Naive B cell (primary cell): ENCODE data around the gene TRIM52. TPM values are rescaled to one million over a fixed set of nuclear protein-coding genes. Genes with fewer than 3 reads are reported as not detected.

Source experiments
- ATAC-seq, 2 donors: fragments of 150-1000 bp; cut with Tn5 transposase; 2 replicates each; pipeline ENCODE4 v1.10.0; 2021; ENCODE audit warnings: low read depth in 2 of 2, mild to moderate bottlenecking in 2 of 2, moderate library complexity in 2 of 2
- DNase-seq: peaks from one replicate; pipeline ENCODE4 v3.0.0; 2022
- H3K27ac Mint-ChIP-seq, 6 donors: one replicate each; pipeline ENCODE4 v1.8.0; 2020 to 2022; ENCODE audit warnings: mild to moderate bottlenecking in 6 of 6, mixed read lengths in 6 of 6, moderate library complexity in 5 of 6, inconsistent platforms in 2 of 6
- H3K27me3 Mint-ChIP-seq, 3 donors: one replicate each; pipeline ENCODE4 v1.8.0; 2021 to 2022; ENCODE audit warnings: mixed read lengths in 3 of 3, mild to moderate bottlenecking in 1 of 3
- H3K36me3 Mint-ChIP-seq, 2 donors: one replicate each; pipeline ENCODE4 v1.8.0; 2020 to 2022; ENCODE audit warnings: mixed read lengths in 2 of 2, inconsistent platforms in 1 of 2, mild to moderate bottlenecking in 1 of 2
- H3K4me1 Mint-ChIP-seq, 3 donors: one replicate each; pipeline ENCODE4 v1.8.0; 2020 to 2022; ENCODE audit warnings: mixed read lengths in 3 of 3, inconsistent platforms in 1 of 3, mild to moderate bottlenecking in 1 of 3, moderate library complexity in 1 of 3
- H3K4me3 Mint-ChIP-seq, 8 donors: one replicate each; pipeline ENCODE4 v1.8.0; 2020 to 2022; ENCODE audit warnings: mild to moderate bottlenecking in 8 of 8, mixed read lengths in 8 of 8, moderate library complexity in 8 of 8, inconsistent platforms in 2 of 8
- H3K9me3 Mint-ChIP-seq, 7 donors: one replicate each; pipeline ENCODE4 v1.8.0; 2020 to 2022; ENCODE audit warnings: mixed read lengths in 7 of 7, mild to moderate bottlenecking in 5 of 7, inconsistent platforms in 2 of 7, moderate library complexity in 1 of 7
- polyA plus RNA-seq, 6 donors: library from polyadenylated mRNA; unstranded; fragments of 300-500 nt; fragmentation: Illumina TruSeq; gene quantifications; one replicate each; pipeline ENCODE4 v1.2.3, GENCODE V29; 2021; ENCODE audit warnings: low read depth in 6 of 6

TRIM52 gene
- polyA plus RNA-seq, 6 donors from 2014 or later: 6.4 to 35.1 (median 27.7) TPM

DNA sequence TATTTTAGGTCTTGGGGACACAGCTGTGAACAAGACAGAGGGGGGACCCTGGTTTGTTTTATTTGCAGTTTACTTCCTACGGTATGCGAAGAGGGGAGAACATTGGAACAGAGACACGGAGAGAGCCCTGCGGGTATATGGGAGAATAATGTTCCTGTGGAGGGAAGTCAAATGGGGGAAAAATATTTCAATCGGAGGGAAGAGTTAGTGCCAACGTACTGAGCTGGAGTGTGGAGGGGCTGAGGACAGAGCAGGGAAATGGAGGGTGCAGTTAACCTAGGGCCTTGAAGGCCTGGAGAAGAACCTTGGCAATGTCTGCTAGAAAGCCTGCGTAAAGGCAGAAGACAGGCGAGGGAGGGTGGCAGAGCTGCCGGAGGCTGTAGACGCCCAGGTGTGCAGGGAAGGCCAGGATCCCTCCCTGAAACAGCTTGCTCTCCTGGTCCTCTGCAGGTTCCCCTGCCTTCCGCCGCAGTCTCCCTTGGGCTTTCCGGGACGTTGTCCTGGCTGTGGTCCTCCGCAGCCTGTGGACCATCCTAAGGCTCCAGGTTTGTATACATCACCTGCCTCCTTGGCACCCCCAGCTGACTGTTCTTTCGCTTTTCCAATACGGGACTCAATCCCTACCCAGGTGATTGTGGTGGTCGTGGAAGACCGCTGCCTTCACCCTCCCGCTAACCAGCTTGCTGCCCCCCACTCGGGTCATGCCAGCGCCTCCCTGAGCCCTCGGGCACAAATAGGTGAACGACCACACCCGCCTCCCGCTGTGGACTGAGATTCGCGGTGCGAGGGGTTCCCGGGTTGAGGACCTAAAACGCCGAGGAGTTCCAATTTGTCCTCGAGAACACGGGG lies 15.3 kb downstream of the TRIM52 start:
- peaks cover 0 to 6% of the 10 kb centered on the region in 2 donors for H3K36me3 Mint-ChIP-seq
- peak overlapping the region; percentile 95 to 98 (median 98) for H3K27ac Mint-ChIP-seq
- DNase-seq (no peak), ATAC-seq (no peak)
- H3K4me3 Mint-ChIP-seq: peak overlapping the region; percentile 95 to 99 (median 97)
- H3K9me3 Mint-ChIP-seq: no peaks in the 10 kb centered on the region
- peaks cover 60 to 88% (median 73%) of the 10 kb centered on the region in 3 donors for H3K4me1 Mint-ChIP-seq
- no peaks in the 10 kb centered on the region for H3K27me3 Mint-ChIP-seq

DNA sequence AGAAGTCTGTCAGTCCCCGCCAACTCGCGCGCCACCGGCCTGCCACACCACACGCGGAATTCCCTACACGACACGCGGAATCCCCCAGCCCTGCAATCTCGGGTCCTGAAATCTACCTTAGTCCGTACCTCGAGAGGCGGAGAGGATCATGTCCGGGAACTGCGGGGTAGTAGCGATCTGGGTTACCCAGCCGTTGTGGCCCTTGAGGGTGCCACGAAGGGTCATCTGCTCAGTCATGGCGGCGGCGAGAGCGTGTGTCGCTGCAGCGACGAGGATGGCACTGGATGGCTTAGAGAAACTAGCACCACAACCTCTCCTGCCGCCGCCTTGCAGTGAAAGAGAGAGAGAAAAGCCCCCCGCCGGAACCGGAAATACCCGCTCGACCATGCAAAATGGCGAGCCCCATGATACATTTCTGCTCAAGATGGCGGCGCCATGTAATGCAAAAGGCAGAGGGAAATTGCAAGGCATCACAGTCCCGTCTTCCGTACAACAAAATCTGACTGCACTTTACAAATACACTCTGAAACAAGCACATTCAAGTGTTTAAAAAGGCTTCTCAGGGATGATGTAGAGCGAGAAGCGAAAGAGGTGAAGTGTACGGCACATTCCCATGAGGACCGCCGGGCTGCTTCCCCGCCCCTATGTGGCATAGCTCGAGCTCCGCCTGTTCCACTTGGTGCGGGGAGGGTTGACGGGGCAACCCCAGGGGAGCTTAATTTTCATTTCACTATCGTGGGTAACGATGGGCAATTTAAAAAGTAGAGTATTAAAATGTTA lies 17.2 kb downstream of the TRIM52 start, which contains the start of gene RACK1:
RACK1 (minus strand) TSS at position 343 of the 780 bp plus-strand sequence; CDS start at position 237, 106 bp downstream.
- DNase-seq: peak; percentile 89
- Mint-ChIP-seq H3K4me3 (peak within 1 kb of the TSS; percentile 96 to 99 (median 98)), H3K27me3 (no peaks in the 10 kb centered on the region), H3K27ac (peak within 1 kb of the TSS; percentile 96 to 98 (median 98)), H3K9me3 (no peaks in the 10 kb centered on the region), H3K4me1 (peaks cover 52 to 82% (median 65%) of the 10 kb centered on the region in 3 donors), H3K36me3 (peaks cover 8 to 13% of the 10 kb centered on the region in 2 donors)
- peak; percentile 77 to 79 for ATAC-seq

DNA sequence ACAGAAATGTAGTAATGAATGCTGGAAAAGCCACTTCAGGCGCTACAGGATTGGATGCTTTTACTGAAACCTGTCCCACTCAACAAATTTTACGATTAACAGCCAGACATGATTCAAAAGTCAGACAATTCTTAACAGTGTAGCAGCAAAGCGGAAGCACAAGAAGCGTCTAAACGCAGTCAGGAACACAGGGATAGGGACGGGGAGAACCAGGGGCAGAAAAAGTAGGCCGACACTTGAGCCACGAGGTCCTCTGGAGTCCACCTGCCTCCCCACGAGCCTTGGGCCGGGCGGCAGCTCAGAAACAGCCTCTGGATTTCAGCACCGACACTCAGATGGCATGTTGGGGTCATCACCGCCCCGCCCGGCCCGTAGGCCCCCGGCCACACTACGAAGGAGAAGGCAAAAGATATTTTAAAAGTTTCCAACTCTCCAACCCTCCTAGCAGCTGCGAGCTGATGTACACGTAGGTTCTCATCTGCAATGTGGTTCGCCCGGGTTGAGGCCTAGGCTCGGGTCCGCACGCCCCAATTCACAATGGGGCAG lies 17.9 kb downstream of the TRIM52 start:
- ATAC-seq (peak in 1 of 2 donors; percentile 23), DNase-seq (peak; percentile 18)
- Mint-ChIP-seq H3K27ac (peak overlapping the region; percentile 96 to 98 (median 98)), H3K9me3 (no peaks in the 10 kb centered on the region), H3K4me3 (peak overlapping the region; percentile 96 to 99 (median 97)), H3K27me3 (no peaks in the 10 kb centered on the region), H3K4me1 (peaks cover 52 to 75% (median 65%) of the 10 kb centered on the region in 3 donors), H3K36me3 (peaks cover 14 to 18% of the 10 kb centered on the region in 2 donors)

DNA sequence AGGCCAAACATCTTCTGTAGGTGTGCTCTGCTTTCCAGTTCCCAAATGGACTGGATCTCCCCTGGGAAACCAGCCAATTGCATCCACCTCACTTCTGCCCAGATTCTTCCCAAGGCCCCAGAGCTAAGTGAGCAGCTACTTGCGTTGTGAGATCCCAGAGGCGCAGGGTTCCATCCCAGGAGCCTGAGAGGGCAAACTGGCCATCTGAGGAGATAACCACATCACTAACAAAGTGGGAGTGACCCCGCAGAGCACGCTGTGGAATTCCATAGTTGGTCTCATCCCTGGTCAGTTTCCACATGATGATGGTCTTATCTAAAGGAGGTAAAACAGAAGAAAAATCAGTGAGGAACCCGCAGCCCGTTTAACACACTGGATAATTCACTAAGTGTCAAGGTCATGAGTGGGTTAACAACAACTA lies 18.9 kb downstream of the TRIM52 start:
- H3K4me3 Mint-ChIP-seq: peak overlapping the region; percentile 74 to 99 (median 97)
- H3K27ac Mint-ChIP-seq: peak overlapping the region; percentile 96 to 98 (median 98)
- no peak for DNase-seq
- no peak for ATAC-seq
- peaks cover 21 to 22% of the 10 kb centered on the region in 2 donors for H3K36me3 Mint-ChIP-seq
- peaks cover 48 to 65% (median 58%) of the 10 kb centered on the region in 3 donors for H3K4me1 Mint-ChIP-seq
- no peaks in the 10 kb centered on the region for H3K9me3 Mint-ChIP-seq
- H3K27me3 Mint-ChIP-seq: no peaks in the 10 kb centered on the region

DNA sequence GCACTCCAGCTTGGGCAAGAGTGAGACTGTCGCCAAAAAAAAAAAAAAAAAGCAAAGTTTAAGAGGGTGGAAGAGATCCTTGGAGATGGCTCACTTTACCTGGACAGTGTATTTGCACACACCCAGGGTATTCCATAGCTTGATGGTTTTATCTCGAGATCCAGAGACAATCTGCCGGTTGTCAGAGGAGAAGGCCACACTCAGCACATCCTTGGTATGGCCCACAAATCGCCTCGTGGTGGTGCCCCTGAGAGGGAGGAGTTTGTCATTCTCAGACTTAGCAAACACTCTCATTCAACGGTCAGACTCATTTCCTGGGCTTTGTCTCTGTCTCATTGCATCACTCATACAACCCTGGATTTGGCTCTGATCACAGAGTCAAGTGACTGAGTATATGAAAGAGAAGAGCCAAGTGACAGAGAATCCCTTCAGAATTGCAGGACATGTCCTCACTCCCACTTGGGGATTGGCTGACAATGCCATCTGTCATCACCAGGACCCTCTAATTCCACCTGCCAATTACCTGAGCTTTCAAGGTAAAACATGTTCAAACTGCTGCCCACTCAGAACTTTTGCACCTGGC lies 19.5 kb downstream of the TRIM52 start:
- Mint-ChIP-seq H3K4me1 (peaks cover 46 to 64% (median 53%) of the 10 kb centered on the region in 3 donors), H3K9me3 (no peaks in the 10 kb centered on the region), H3K4me3 (peak overlapping the region; percentile 9 to 98 (median 97)), H3K36me3 (peaks cover 21 to 22% of the 10 kb centered on the region in 2 donors), H3K27ac (peak overlapping the region in 5 of 6 donors; percentile 70 to 98 (median 98)), H3K27me3 (no peaks in the 10 kb centered on the region)
- ATAC-seq (no peak), DNase-seq (no peak)

DNA sequence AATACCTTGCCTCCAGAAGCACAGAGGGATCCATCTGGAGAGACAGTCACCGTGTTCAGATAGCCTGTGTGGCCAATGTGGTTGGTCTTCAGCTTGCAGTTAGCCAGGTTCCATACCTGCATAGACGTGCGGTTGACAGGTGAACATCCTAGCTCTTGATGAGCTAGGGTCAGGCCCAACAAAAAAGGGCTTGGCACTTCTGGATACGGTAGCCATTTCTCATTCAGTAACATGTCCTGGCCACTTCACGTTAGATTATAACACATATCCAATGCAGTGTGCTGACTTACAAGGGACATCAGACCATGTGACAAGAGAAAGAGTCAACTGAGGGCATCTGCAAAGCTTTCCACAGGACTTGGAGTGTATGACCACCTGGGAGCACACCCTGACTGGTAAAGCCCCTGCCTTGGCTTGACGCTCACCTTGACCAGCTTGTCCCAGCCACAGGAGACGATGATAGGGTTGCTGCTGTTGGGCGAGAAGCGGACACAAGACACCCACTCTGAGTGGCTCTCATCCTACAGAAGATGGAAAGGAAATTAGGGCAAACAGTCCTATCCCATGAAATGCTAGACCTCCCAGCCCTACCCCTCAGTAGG lies 21.8 kb downstream of the TRIM52 start:
- H3K4me1 Mint-ChIP-seq: peaks cover 27 to 46% (median 41%) of the 10 kb centered on the region in 3 donors
- no peak for DNase-seq
- no peaks in the 10 kb centered on the region for H3K27me3 Mint-ChIP-seq
- H3K9me3 Mint-ChIP-seq: no peaks in the 10 kb centered on the region
- peak overlapping the region in 4 of 6 donors; percentile 23 to 58 (median 54) for H3K27ac Mint-ChIP-seq
- no peak for ATAC-seq
- H3K4me3 Mint-ChIP-seq: peak overlapping the region in 3 of 8 donors; percentile 56 to 71 (median 64)
- peaks cover 21 to 22% of the 10 kb centered on the region in 2 donors for H3K36me3 Mint-ChIP-seq

DNA sequence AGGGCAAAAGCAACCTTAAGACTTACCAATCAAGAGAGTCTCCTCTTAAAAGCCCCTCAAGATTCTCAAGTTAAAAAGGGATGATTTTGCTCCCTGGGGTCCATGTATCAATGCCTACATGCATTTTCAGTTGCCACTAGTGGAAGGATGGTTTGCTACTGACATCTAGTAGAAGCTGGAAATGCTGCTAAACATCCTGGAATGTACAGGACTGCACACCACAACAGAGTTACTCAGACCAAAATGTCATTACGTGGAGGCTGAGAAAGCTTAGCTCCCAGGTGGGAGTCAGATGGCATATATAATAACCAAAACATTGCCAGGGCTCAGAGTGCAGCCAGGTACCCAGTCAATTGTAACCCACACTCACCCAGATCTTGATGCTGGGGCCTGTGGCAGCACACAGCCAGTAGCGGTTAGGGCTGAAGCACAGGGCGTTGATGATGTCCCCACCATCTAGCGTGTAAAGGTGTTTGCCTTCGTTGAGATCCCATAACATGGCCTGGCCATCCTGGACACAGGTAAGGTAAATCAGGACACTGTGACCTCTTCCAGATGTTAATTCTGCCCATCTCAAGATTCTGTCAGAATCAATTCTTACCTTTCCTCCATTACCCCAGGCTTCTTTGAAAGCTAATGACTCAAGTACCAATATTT lies 23.1 kb downstream of the TRIM52 start:
- peaks cover 19 to 22% of the 10 kb centered on the region in 2 donors for H3K36me3 Mint-ChIP-seq
- ATAC-seq (no peak), DNase-seq (no peak)
- H3K27me3 Mint-ChIP-seq: no peaks in the 10 kb centered on the region
- H3K4me1 Mint-ChIP-seq: peaks cover 24 to 37% (median 34%) of the 10 kb centered on the region in 3 donors
- H3K9me3 Mint-ChIP-seq: no peaks in the 10 kb centered on the region
- peak overlapping the region in 2 of 6 donors; percentile 29 to 76 for H3K27ac Mint-ChIP-seq
- peak overlapping the region in 1 of 8 donors; percentile 23 for H3K4me3 Mint-ChIP-seq

DNA sequence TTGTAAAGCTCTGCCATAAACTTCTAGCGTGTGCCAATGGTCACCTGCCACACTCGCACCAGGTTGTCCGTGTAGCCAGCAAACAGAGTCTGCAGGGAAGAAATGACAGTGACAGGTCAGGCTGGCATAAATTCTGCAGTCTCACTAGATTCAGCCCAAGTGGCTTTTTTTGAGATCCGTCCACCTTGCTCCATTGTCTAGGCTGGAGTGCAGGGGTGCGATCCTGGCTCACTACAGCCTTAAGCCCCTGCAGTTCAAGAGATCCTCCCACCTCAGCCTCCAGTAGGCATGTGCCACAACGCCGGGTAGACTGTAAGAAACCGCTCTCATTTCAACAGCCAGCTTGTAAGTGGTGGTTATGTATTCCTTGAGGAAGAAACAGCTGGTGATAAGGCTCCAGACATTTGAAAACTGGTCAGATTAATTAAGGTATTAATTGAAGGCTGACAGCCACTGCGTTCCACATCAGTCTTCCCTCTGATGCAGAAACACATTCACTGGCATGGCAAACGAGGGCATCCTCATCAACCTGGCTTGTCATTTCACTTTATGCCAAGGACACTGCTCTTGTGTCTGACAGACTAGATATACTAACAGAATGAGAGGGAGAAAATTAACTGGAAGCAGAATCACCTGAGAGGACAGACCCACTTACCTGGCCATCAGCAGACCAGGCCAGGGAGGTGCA lies 23.8 kb downstream of the TRIM52 start:
- H3K27ac Mint-ChIP-seq: peak overlapping the region in 2 of 6 donors; percentile 29 to 54
- peaks cover 20 to 32% (median 26%) of the 10 kb centered on the region in 3 donors for H3K4me1 Mint-ChIP-seq
- DNase-seq (no peak), ATAC-seq (no peak)
- no peaks in the 10 kb centered on the region for H3K27me3 Mint-ChIP-seq
- peaks cover 15 to 22% of the 10 kb centered on the region in 2 donors for H3K36me3 Mint-ChIP-seq
- H3K9me3 Mint-ChIP-seq: no peaks in the 10 kb centered on the region
- H3K4me3 Mint-ChIP-seq: no peak overlapping the region

DNA sequence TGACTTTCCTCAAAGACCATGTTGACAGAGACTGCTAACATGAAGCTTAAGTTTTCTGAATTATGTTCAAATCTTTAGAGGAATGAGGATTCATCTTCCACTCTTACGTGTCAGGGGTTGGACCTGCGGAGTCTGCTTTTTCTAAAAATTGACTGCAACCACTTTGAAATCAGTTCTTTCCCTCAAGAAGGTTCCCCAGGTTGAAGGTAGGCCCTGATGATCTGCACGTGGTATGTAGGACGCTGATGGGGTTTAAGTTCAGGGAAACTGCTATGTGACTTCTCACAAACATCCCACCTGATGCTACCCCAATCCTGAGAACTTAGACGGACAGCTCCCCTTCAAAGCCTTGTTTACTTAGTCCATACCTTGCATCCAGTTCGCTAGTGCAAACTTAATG lies 24.5 kb downstream of the TRIM52 start:
- DNase-seq: no peak
- Mint-ChIP-seq H3K4me1 (peaks cover 14 to 29% (median 20%) of the 10 kb centered on the region in 3 donors), H3K27ac (peak overlapping the region in 1 of 6 donors; percentile 25), H3K27me3 (no peaks in the 10 kb centered on the region), H3K9me3 (no peaks in the 10 kb centered on the region), H3K36me3 (peaks cover 15 to 22% of the 10 kb centered on the region in 2 donors), H3K4me3 (no peak overlapping the region)
- no peak for ATAC-seq

DNA sequence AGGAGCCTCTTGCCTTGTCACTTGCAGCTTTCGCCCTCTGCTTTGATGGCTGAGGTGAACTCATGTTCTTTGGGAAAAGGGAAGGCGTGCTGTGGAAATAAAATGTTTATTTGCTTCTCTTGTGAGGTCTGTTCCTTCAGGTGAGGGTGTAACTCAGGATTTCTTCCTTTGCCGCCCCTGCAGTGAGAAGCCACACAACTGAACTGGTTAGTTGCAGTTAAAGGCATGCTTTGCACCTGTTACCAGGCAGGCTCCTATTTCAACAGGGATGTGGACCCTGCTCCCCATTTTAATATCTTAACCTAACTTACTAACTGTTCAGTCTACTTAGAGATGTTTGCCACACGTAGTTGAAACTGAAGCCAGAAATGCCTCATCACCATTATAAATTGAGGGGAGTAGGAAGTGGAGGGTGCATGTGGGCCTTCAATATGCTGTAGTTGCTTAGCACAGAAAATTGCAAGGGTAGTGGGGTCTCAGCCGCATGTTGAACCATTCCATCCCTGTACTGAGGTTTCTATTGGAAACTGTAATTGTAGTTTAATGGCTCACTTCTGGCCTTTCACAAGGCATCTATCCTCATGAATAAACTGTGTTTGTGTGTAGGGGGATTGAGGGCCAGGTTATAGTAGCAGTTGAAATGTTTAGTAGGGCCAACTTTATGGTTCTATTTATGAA lies 25.1 kb downstream of the TRIM52 start:
- Mint-ChIP-seq H3K36me3 (peaks cover 15 to 23% of the 10 kb centered on the region in 2 donors), H3K9me3 (no peaks in the 10 kb centered on the region), H3K27me3 (no peaks in the 10 kb centered on the region), H3K4me3 (peak overlapping the region in 1 of 8 donors; percentile 66), H3K27ac (peak overlapping the region in 2 of 6 donors; percentile 47 to 59), H3K4me1 (peaks cover 14 to 29% (median 14%) of the 10 kb centered on the region in 3 donors)
- ATAC-seq (no peak), DNase-seq (no peak)

DNA sequence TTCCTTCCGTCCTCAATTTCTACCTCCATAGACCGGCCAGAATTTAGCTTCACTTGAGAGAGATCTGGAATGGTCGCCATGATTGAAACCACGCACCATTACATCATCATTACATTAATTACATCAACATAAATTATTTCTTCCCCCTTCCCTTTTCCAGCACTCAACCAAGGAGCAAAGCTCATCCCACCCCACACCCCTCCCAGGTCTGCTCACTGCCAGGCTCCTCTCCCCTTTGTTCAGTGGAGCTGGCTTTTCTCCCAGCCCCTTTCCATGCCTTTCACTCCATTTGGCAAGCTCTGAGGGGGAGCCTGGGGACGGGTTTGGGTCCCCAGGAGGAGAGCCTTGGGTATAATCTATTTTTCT lies 25.6 kb downstream of the TRIM52 start:
- Mint-ChIP-seq H3K4me3 (no peak overlapping the region), H3K4me1 (peaks cover 13 to 29% (median 14%) of the 10 kb centered on the region in 3 donors), H3K27me3 (no peaks in the 10 kb centered on the region), H3K9me3 (no peaks in the 10 kb centered on the region), H3K36me3 (peaks cover 15 to 28% of the 10 kb centered on the region in 2 donors), H3K27ac (peak overlapping the region in 2 of 6 donors; percentile 47 to 75)
- ATAC-seq: no peak
- DNase-seq: no peak
